ENCODE data around the gene LTB4R2. TPM values are rescaled to one million over a fixed set of nuclear protein-coding genes. Genes with fewer than 3 reads are reported as not detected.

The LTB4R2 gene
- polyA plus RNA-seq, 10 donors = 1.4 to 3.4 (median 2.7) TPM

Other genes starting within 250 kb of the LTB4R2 start
- under 1 TPM in 1 of 10 donors, not detected in 9; 0.07 TPM for gene CPNE6, start 238.6 kb upstream of the LTB4R2 start, polyA plus RNA-seq (ENCODE audit: insufficient read length in 10 of 10)
- gene PCK2, start 215.8 kb upstream of the LTB4R2 start, polyA plus RNA-seq (ENCODE audit: insufficient read length in 10 of 10) = 1 to 10 TPM; 2.8 to 6.0 (median 3.5) TPM
- 10 to 100 TPM; 35.0 to 45.0 (median 38.1) TPM for gene DCAF11, start 195.4 kb upstream of the LTB4R2 start, polyA plus RNA-seq (ENCODE audit: insufficient read length in 10 of 10)
- gene NRL, start 195.2 kb upstream of the LTB4R2 start, polyA plus RNA-seq (ENCODE audit: insufficient read length in 10 of 10) = 1 to 10 TPM in 9 of 10 donors, under 1 TPM in 1; 0.98 to 1.6 (median 1.2) TPM
- 100 to 1,000 TPM in 8 of 10 donors, 10 to 100 TPM in 2; 68.5 to 142 (median 118) TPM for gene FITM1, start 179.5 kb upstream of the LTB4R2 start, polyA plus RNA-seq (ENCODE audit: insufficient read length in 10 of 10)
- 100 to 1,000 TPM in 8 of 10 donors, 10 to 100 TPM in 2; 96.2 to 122 (median 112) TPM for gene PSME1, start 173.9 kb upstream of the LTB4R2 start, polyA plus RNA-seq (ENCODE audit: insufficient read length in 10 of 10)
- gene EMC9, start 168.5 kb upstream of the LTB4R2 start, polyA plus RNA-seq (ENCODE audit: insufficient read length in 10 of 10) = 10 to 100 TPM; 19.1 to 30.8 (median 26.9) TPM
- 10 to 100 TPM; 72.7 to 96.7 (median 84.4) TPM for gene PSME2, start 163.5 kb upstream of the LTB4R2 start, polyA plus RNA-seq (ENCODE audit: insufficient read length in 10 of 10)
- gene RNF31, start 162.6 kb upstream of the LTB4R2 start, polyA plus RNA-seq (ENCODE audit: insufficient read length in 10 of 10) = 10 to 100 TPM; 26.5 to 46.0 (median 33.1) TPM
- 10 to 100 TPM; 23.8 to 36.0 (median 28.2) TPM for gene IRF9, start 148.9 kb upstream of the LTB4R2 start, polyA plus RNA-seq (ENCODE audit: insufficient read length in 10 of 10)
- gene REC8, start 138.1 kb upstream of the LTB4R2 start, polyA plus RNA-seq (ENCODE audit: insufficient read length in 10 of 10) = 10 to 100 TPM in 6 of 10 donors, 1 to 10 TPM in 4; 5.7 to 11.6 (median 10.7) TPM
- 10 to 100 TPM; 21.5 to 31.8 (median 26.6) TPM for gene IPO4, start 121.3 kb upstream of the LTB4R2 start, polyA plus RNA-seq (ENCODE audit: insufficient read length in 10 of 10)
- gene TM9SF1, start 114.7 kb upstream of the LTB4R2 start, polyA plus RNA-seq (ENCODE audit: insufficient read length in 10 of 10) = 10 to 100 TPM; 11.2 to 25.1 (median 17.6) TPM
- gene TSSK4, start 104.4 kb upstream of the LTB4R2 start, polyA plus RNA-seq (ENCODE audit: insufficient read length in 10 of 10) = 1 to 10 TPM; 1.8 to 8.7 (median 2.8) TPM
- 10 to 100 TPM; 26.0 to 44.1 (median 34.5) TPM for gene CHMP4A, start 96.7 kb upstream of the LTB4R2 start, polyA plus RNA-seq (ENCODE audit: insufficient read length in 10 of 10)
- gene MDP1, start 94.1 kb upstream of the LTB4R2 start, polyA plus RNA-seq (ENCODE audit: insufficient read length in 10 of 10) = 10 to 100 TPM in 1 of 10 donors, 1 to 10 TPM in 9; 6.1 to 10.2 (median 8.0) TPM
- 100 to 1,000 TPM; 168 to 226 (median 186) TPM for gene NEDD8, start 77.8 kb upstream of the LTB4R2 start, polyA plus RNA-seq (ENCODE audit: insufficient read length in 10 of 10)
- 10 to 100 TPM; 41.5 to 57.6 (median 50.7) TPM for gene GMPR2, start 77.2 kb upstream of the LTB4R2 start, polyA plus RNA-seq (ENCODE audit: insufficient read length in 10 of 10)
- gene TINF2, start 67.5 kb upstream of the LTB4R2 start, polyA plus RNA-seq (ENCODE audit: insufficient read length in 10 of 10) = 10 to 100 TPM; 33.5 to 43.0 (median 41.5) TPM
- 1 to 10 TPM in 7 of 10 donors, under 1 TPM in 3; 0.82 to 3.9 (median 1.3) TPM for gene TGM1, start 47.0 kb upstream of the LTB4R2 start, polyA plus RNA-seq (ENCODE audit: insufficient read length in 10 of 10)
- 10 to 100 TPM in 9 of 10 donors, 1 to 10 TPM in 1; 10.0 to 20.1 (median 13.3) TPM for gene RABGGTA, start 38.5 kb upstream of the LTB4R2 start, polyA plus RNA-seq (ENCODE audit: insufficient read length in 10 of 10)
- 10 to 100 TPM; 10.9 to 21.2 (median 17.0) TPM for gene DHRS1, start 10.4 kb upstream of the LTB4R2 start, polyA plus RNA-seq (ENCODE audit: insufficient read length in 10 of 10)
- gene NOP9, start 10.3 kb upstream of the LTB4R2 start, polyA plus RNA-seq (ENCODE audit: insufficient read length in 10 of 10) = 10 to 100 TPM; 18.6 to 24.6 (median 20.0) TPM
- 10 to 100 TPM in 7 of 10 donors, 1 to 10 TPM in 3; 8.3 to 15.5 (median 12.0) TPM for gene CIDEB, start 2.2 kb upstream of the LTB4R2 start, polyA plus RNA-seq (ENCODE audit: insufficient read length in 10 of 10)
- 1 to 10 TPM; 2.2 to 6.7 (median 3.6) TPM for gene LTB4R, start 1.4 kb downstream of the LTB4R2 start, polyA plus RNA-seq (ENCODE audit: insufficient read length in 10 of 10)
- 10 to 100 TPM in 6 of 10 donors, 1 to 10 TPM in 4; 8.5 to 23.7 (median 14.3) TPM for gene ADCY4, start 24.9 kb downstream of the LTB4R2 start, polyA plus RNA-seq (ENCODE audit: insufficient read length in 10 of 10)
- gene RIPK3, start 29.9 kb downstream of the LTB4R2 start, polyA plus RNA-seq (ENCODE audit: insufficient read length in 10 of 10) = 1 to 10 TPM in 8 of 10 donors, under 1 TPM in 2; 0.78 to 2.3 (median 1.8) TPM
- 10 to 100 TPM; 34.0 to 69.3 (median 44.5) TPM for gene NFATC4, start 58.0 kb downstream of the LTB4R2 start, polyA plus RNA-seq (ENCODE audit: insufficient read length in 10 of 10)
- gene NYNRIN, start 88.9 kb downstream of the LTB4R2 start, polyA plus RNA-seq (ENCODE audit: insufficient read length in 10 of 10) = 10 to 100 TPM; 23.9 to 40.6 (median 29.1) TPM
- 1 to 10 TPM; 1.4 to 3.4 (median 2.0) TPM for gene CBLN3, start 119.5 kb downstream of the LTB4R2 start, polyA plus RNA-seq (ENCODE audit: insufficient read length in 10 of 10)
- 10 to 100 TPM; 29.0 to 41.0 (median 34.7) TPM for gene KHNYN, start 119.8 kb downstream of the LTB4R2 start, polyA plus RNA-seq (ENCODE audit: insufficient read length in 10 of 10)
- gene SDR39U1, start 132.6 kb downstream of the LTB4R2 start, polyA plus RNA-seq (ENCODE audit: insufficient read length in 10 of 10) = 10 to 100 TPM; 36.4 to 55.6 (median 47.6) TPM
- under 1 TPM in 2 of 10 donors, not detected in 8; 0.14 to 0.34 TPM for gene CMA1, start 198.1 kb downstream of the LTB4R2 start, polyA plus RNA-seq (ENCODE audit: insufficient read length in 10 of 10)